Activated CD4-positive, CD25-positive, alpha-beta regulatory T cell (primary cell): ENCODE measurements around the gene LHX4.

Source experiments
- DNase-seq, 4 experiments: peaks; one replicate each; lab custom pipeline; 2025; lab: John Stamatoyannopoulos, UW

Gene LHX4

GRCh38 chr1:180309338-180309737, 79.3 kb downstream of the LHX4 start:
- DNase-seq: no peak

- DNase-seq: no peak
Observed at GRCh38 chr1:180310095-180310494, 80.0 kb downstream of the LHX4 start.

- no peak for DNase-seq
Observed at GRCh38 chr1:180311011-180311730, 81.1 kb downstream of the LHX4 start.

GRCh38 chr1:180312926-180313325, 82.9 kb downstream of the LHX4 start:
- no peak for DNase-seq

GRCh38 chr1:180327089-180327488, 97.0 kb downstream of the LHX4 start:
- DNase-seq: no peak
